CD14-positive monocyte (primary cell): ENCODE measurements around the gene POLG2. TPM values are rescaled to one million over a fixed set of nuclear protein-coding genes. Genes with fewer than 3 reads are reported as not detected.

Experiments used
- DNase-seq, 3 donors: peaks; one replicate each; pipeline ENCODE4 v3.0.0-alpha.2; 2011 to 2022
- H2AFZ ChIP-seq: 2 replicates; pipeline ENCODE4 v1.6.0; 2012; ENCODE audit warnings: mild to moderate bottlenecking, low read depth, low read length, inconsistent platforms; ENCODE audit not compliant: insufficient read depth, poor library complexity, severe bottlenecking
- H3K27ac ChIP-seq, 2 donors: 1 replicate in 1 of 2; 2 replicates in 1 of 2; pipeline ENCODE4 v1.5.1; 2012 to 2013; ENCODE audit warnings: low read length in 2 of 2, control low read depth in 1 of 2, inconsistent platforms in 1 of 2, low read depth in 1 of 2, mild to moderate bottlenecking in 1 of 2
- H3K27me3 ChIP-seq, 2 donors: one replicate each; pipeline versions ENCODE4 v1.6.0 to v1.6.1; 2011 to 2013; ENCODE audit warnings: low read length in 2 of 2; ENCODE audit not compliant: control insufficient read depth in 2 of 2, insufficient read depth in 2 of 2
- H3K36me3 ChIP-seq, 2 donors: replicated peaks in 1 of 2; 1 replicate in 1 of 2; 2 replicates in 1 of 2; pipeline versions ENCODE4 v1.5.1 to v1.6.1; 2012 to 2013; ENCODE audit warnings: low read length in 2 of 2, control low read depth in 1 of 2, inconsistent platforms in 1 of 2, mild to moderate bottlenecking in 1 of 2; ENCODE audit not compliant: insufficient read depth in 2 of 2, control insufficient read depth in 1 of 2
- H3K4me1 ChIP-seq, 2 donors: 1 replicate in 1 of 2; 2 replicates in 1 of 2; pipeline versions ENCODE4 v1.5.1 to v1.6.1; 2012 to 2013; ENCODE audit warnings: low read length in 2 of 2, control low read depth in 1 of 2, inconsistent platforms in 1 of 2, mild to moderate bottlenecking in 1 of 2, moderate library complexity in 1 of 2; ENCODE audit not compliant: insufficient read depth in 2 of 2, control insufficient read depth in 1 of 2
- H3K4me2 ChIP-seq: replicated peaks from 2 replicates; pipeline ENCODE3; 2012; ENCODE audit warnings: low read length, moderate library complexity, mild to moderate bottlenecking; ENCODE audit not compliant: poor library complexity, severe bottlenecking; ENCODE audit errors: extremely low read depth
- H3K4me3 ChIP-seq, 3 experiments: fragments of 200-600 bp in 1 of 3; sonication (generic) in 1 of 3; replicated peaks in 1 of 3; 1 replicate in 2 of 3; 2 replicates in 1 of 3; pipeline ENCODE4 v1.5.1; 2011 to 2013; ENCODE audit warnings: low read length in 3 of 3, mild to moderate bottlenecking in 3 of 3, control low read depth in 2 of 3, low read depth in 2 of 3, inconsistent platforms in 1 of 3, moderate library complexity in 1 of 3
- H3K79me2 ChIP-seq: 2 replicates; pipeline ENCODE4 v1.6.0; 2012; ENCODE audit warnings: mild to moderate bottlenecking, control low read depth, inconsistent platforms, low read length, moderate library complexity; ENCODE audit not compliant: insufficient read depth
- H3K9ac ChIP-seq: 2 replicates; pipeline ENCODE4 v1.6.0; 2017; ENCODE audit warnings: low read length, mild to moderate bottlenecking; ENCODE audit not compliant: insufficient read depth, poor library complexity, severe bottlenecking
- H3K9me3 ChIP-seq, 2 donors: replicated peaks in 1 of 2; 1 replicate in 1 of 2; 2 replicates in 1 of 2; pipeline versions ENCODE4 v1.5.1 to v1.6.1; 2012 to 2013; ENCODE audit warnings: low read length in 2 of 2, control low read depth in 1 of 2; ENCODE audit not compliant: control insufficient read depth in 1 of 2, insufficient read depth in 1 of 2
- H4K20me1 ChIP-seq: 2 replicates; pipeline ENCODE4 v1.6.0; 2012; ENCODE audit warnings: mild to moderate bottlenecking, low read length, control low read depth, moderate library complexity; ENCODE audit not compliant: insufficient read depth
- H3K27ac Mint-ChIP-seq, 7 donors: one replicate each; pipeline ENCODE4 v1.8.0; 2020; ENCODE audit warnings: mild to moderate bottlenecking in 7 of 7, mixed read lengths in 7 of 7, moderate library complexity in 6 of 7, inconsistent platforms in 2 of 7
- H3K27me3 Mint-ChIP-seq, 3 donors: one replicate each; pipeline ENCODE4 v1.8.0; 2021 to 2022; ENCODE audit warnings: low read depth in 3 of 3, mild to moderate bottlenecking in 3 of 3, mixed read lengths in 3 of 3, moderate library complexity in 3 of 3, inconsistent platforms in 1 of 3
- H3K36me3 Mint-ChIP-seq, 2 donors: one replicate each; pipeline ENCODE4 v1.8.0; 2020; ENCODE audit warnings: mixed read lengths in 2 of 2, inconsistent platforms in 1 of 2, mild to moderate bottlenecking in 1 of 2
- H3K4me1 Mint-ChIP-seq: one replicate; pipeline ENCODE4 v1.8.0; 2020; ENCODE audit warnings: mild to moderate bottlenecking, mixed read lengths
- H3K4me3 Mint-ChIP-seq, 2 donors: one replicate each; pipeline ENCODE4 v1.8.0; 2020; ENCODE audit warnings: mild to moderate bottlenecking in 2 of 2, mixed read lengths in 2 of 2, moderate library complexity in 1 of 2
- H3K9me3 Mint-ChIP-seq, 7 donors: one replicate each; pipeline ENCODE4 v1.8.0; 2020 to 2022; ENCODE audit warnings: mixed read lengths in 7 of 7, mild to moderate bottlenecking in 6 of 7, moderate library complexity in 6 of 7, inconsistent platforms in 2 of 7
- CTCF ChIP-seq: fragments of 200-600 bp; IDR thresholded peaks from one replicate; pipeline ENCODE4 v1.8.0; 2022; ENCODE audit warnings: antibody characterized with exemption, mild to moderate bottlenecking
- WGBS: methylation state at CpG from one replicate; pipeline ENCODE4 v1.1.5; 2013; ENCODE audit warnings: missing lambda C conversion rate; ENCODE audit not compliant: insufficient coverage; 5-methylcytosine and 5-hydroxymethylcytosine counted together
- intact Hi-C, 2 donors: fragments of 100-400 bp; cut with micrococcal nuclease; formaldehyde crosslinking; loops; one replicate each; pipeline versions ENCODE4 v1.15.0 to v1.15.1; 2023
- polyA plus RNA-seq, 3 donors: library from polyadenylated mRNA; depleted of rRNA in 1 of 3; unstranded in 2 of 3; stranded (reverse) in 1 of 3; fragments of 300-500 nt in 2 of 3; fragments of >200 nt in 1 of 3; fragmentation: Illumina TruSeq in 2 of 3; gene quantifications; 1 replicate in 2 of 3; 2 replicates in 1 of 3; pipeline ENCODE4 v1.2.3, GENCODE V29; 2012 to 2021

POLG2 gene
- polyA plus RNA-seq, 3 donors: 0.85 to 15.8 (median 1.7) TPM

- DNase-seq: peak; percentile 87 to 94 (median 93)
- peaks cover 56% of the 10 kb centered on the region in 2 donors for H3K36me3 Mint-ChIP-seq
- under 1% methylated on average over 65 of the region's 77 CpGs for WGBS
- H3K4me3 Mint-ChIP-seq: peak within 1 kb of the TSS; percentile 99 to 100
- no peaks in the 10 kb centered on the region for H3K27me3 Mint-ChIP-seq
- H3K36me3 ChIP-seq: peaks cover 45 to 57% of the 10 kb centered on the region in 2 donors
- H3K4me1 Mint-ChIP-seq: peaks cover 29% of the 10 kb centered on the region
- no peaks in the 10 kb centered on the region for H3K27me3 ChIP-seq
- peak within 1 kb of the TSS; percentile 100 for H3K27ac Mint-ChIP-seq
- peaks cover 79% of the 10 kb centered on the region for H3K79me2 ChIP-seq
- H3K4me2 ChIP-seq: peak within 1 kb of the TSS; percentile 94
- peak within 1 kb of the TSS; percentile 99 for H3K9ac ChIP-seq
- intact Hi-C loops: no loop called here
- H3K9me3 ChIP-seq: no peaks in the 10 kb centered on the region
- H4K20me1 ChIP-seq: peaks cover 49% of the 10 kb centered on the region
- H3K4me3 ChIP-seq: peak within 1 kb of the TSS; percentile 91 to 99 (median 99)
- no peak for TF ChIP-seq CTCF
- peak within 1 kb of the TSS; percentile 94 for H2AFZ ChIP-seq
- peak within 1 kb of the TSS; percentile 99 to 100 for H3K27ac ChIP-seq
- H3K4me1 ChIP-seq: peaks cover 21 to 40% of the 10 kb centered on the region in 2 donors
- peaks cover 0 to 5% (median 2%) of the 10 kb centered on the region in 7 donors for H3K9me3 Mint-ChIP-seq
These were observed 9.9 kb upstream of the POLG2 start, which contains the start of gene CEP95 for GRCh38 chr17:64506576-64507412. Gene CEP95, plus strand, starts transcription at chr17:64506977. Its CDS starts 121 bp downstream, at chr17:64507098.

GRCh38 chr17:64506201-64506575 lies 9.3 kb upstream of the POLG2 start, which contains the start of gene DDX5:
Gene DDX5, minus strand, starts transcription at chr17:64506289. Its CDS starts 170 bp downstream, at chr17:64506119.
- Mint-ChIP-seq H3K27me3 (no peaks in the 10 kb centered on the region), H3K36me3 (peaks cover 56 to 57% of the 10 kb centered on the region in 2 donors), H3K9me3 (peaks cover 0 to 5% (median 2%) of the 10 kb centered on the region in 7 donors), H3K27ac (peak within 1 kb of the TSS; percentile 100), H3K4me3 (peak within 1 kb of the TSS; percentile 99 to 100), H3K4me1 (peaks cover 34% of the 10 kb centered on the region)
- DNase-seq: peak; percentile 98 to 99 (median 99)
- intact Hi-C loops: no loop called here
- H3K4me1 ChIP-seq: peaks cover 21 to 40% of the 10 kb centered on the region in 2 donors
- H3K9me3 ChIP-seq: no peaks in the 10 kb centered on the region
- 0% methylated on average over 30 of the region's 31 CpGs for WGBS
- peak within 1 kb of the TSS; percentile 94 for H2AFZ ChIP-seq
- peak within 1 kb of the TSS; percentile 99 for H3K9ac ChIP-seq
- peak within 1 kb of the TSS; percentile 94 for H3K4me2 ChIP-seq
- H3K27ac ChIP-seq: peak within 1 kb of the TSS; percentile 99 to 100
- H3K27me3 ChIP-seq: no peaks in the 10 kb centered on the region
- peak within 1 kb of the TSS; percentile 91 to 99 (median 99) for H3K4me3 ChIP-seq
- peaks cover 49 to 57% of the 10 kb centered on the region in 2 donors for H3K36me3 ChIP-seq
- TF ChIP-seq CTCF: no peak
- peaks cover 55% of the 10 kb centered on the region for H4K20me1 ChIP-seq
- H3K79me2 ChIP-seq: peaks cover 85% of the 10 kb centered on the region
